GM18508 (cell line): ENCODE measurements around the gene SLC25A19.

Experiments used
- ATAC-seq: cut with Tn5 transposase; IDR thresholded peaks from one replicate; pipeline ENCODE4 v1.9.1; 2021; ENCODE audit warnings: moderate number of reproducible peaks; ENCODE audit not compliant: insufficient read depth, unreplicated experiment

The SLC25A19 gene

GRCh38 chr17:75244133-75244866, 44.9 kb downstream of the SLC25A19 start:
- no peak for ATAC-seq

DNA sequence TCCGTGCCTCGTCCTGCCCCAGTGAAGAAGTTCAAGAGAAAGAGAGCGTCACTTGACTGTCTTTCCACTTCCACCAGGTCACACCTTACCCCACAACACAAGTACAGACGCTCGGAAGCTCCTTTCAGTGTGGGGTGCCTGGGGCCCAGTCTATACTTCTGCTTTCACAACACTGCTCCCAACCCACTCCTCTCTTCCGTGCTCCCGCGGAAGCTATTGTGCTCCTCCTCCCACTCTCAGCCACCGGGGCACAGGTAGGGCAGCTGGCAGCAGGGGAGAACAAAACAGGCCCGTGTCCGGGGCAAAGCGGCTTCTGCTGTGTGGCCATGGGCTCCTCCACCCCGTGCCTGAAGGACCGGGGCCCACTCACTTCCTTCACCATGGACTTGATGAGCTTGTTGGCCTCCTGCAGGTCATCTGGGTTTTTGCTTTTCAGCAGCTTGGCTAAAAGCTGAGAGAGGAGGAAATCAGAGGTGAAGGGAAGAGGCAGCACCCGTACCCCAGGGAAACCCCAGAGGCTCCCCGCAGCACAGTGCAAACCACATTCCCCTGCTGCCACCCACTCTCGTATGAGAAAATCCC, 46.7 kb downstream of the SLC25A19 start:
- ATAC-seq: no peak

DNA sequence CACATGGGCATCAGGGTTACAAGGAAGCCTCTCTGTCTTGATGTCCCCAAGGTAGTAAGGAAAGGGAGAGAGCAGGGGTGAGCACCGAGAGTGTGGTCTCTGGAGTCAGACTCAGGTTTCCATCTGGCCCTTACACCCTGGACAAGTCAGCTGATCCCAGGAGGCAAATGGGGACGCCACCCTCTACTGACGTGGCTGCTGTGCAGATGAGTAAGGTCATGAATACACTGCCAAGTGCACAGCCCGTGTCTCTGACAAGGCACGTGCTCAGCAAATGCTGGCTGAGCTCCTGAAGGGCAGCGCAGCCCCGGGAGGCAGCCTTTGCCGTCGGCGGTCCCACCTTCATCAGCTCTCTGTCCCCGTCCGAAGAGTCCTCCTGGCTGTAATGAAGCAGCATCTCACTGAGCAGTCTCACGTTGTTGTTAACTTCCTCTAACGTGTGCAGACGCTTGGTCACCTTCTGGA, 47.2 kb downstream of the SLC25A19 start:
- no peak for ATAC-seq

GRCh38 chr17:75241502-75241901, 47.7 kb downstream of the SLC25A19 start:
- ATAC-seq: no peak

DNA sequence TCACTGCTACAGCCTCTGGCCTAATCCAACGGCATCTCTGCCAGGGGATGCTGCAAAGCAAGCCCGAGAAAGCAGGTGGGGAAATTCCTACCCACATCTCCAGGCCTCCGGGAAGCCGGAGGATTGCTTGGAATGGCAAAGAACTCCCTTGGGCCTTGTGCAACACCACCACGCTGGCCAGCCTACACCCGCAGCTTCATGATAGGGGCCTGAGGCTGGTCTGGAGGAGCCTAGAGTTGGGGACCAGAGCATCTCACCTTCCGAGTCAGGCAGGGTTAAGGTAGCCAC, 48.1 kb downstream of the SLC25A19 start:
- ATAC-seq: no peak

DNA sequence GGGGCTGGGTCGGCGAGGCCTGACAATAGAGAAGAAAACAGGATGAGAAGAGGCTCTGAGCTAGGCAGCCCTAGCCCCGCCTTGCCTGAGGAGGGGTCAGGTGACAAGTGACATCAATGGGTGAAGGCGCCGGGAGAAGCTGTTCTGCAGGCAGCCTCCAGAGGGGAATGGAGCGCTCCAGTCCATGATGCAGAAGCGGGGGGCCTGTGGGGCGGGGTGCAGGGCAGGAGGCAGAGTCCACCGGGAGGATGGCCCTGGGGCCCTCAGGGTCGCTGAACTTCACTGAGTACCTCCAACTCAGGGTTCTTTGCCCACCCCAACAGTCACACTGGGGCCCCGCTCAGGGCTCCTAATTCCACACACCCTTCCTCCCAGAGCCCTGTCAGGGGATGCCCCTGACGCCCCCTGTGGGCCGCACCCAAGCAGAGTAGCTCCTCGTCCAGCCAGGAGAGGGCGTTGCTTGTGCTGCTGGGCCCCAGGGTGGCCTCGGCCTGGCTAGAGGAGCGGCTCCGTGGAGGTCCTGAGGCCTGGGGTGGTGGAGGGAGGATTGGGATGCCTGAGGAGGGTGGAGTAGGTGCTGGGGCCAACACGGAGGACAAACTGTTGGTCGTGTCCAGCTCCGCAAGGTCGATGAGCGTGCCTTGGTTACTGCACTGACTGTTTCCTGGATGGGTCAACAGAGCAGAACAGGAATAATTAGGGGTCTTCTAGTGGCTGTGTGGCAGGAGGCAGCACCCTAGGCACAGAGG, 48.7 kb downstream of the SLC25A19 start:
- ATAC-seq: no peak

DNA sequence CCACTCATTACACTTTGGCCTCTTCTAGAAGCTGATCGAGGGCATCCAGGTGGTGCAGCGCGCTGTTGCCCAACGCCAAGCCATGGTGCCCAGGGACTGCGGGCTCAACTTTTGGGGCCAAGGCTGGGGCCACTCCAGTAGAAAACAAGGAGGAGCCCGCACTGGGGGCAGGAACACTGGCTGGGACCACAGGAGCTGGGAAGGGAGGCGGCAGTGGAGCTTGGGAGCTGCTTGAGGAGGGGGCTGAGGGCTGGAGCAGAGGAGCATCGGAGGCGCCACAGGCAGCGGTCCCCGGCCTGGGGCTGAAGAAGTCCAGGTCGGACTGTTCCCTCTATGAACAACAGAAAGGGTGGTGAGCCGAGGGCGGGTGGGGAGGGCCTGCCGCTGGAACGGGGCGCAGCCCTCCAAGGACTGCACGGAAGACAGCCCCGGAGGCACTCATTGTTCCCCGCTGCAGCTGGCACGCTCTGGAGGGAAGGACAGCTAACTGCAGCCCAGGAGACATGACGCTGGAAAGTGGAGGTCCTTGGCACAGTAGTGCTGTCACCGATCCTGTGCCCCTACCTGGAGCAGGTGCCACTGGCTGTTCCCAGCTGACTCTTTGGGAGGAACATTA, 49.3 kb downstream of the SLC25A19 start:
- no peak for ATAC-seq

GRCh38 chr17:75239214-75239613, 50.0 kb downstream of the SLC25A19 start:
- ATAC-seq: no peak

- ATAC-seq: no peak
Observed at GRCh38 chr17:75238684-75239191, 50.5 kb downstream of the SLC25A19 start.

GRCh38 chr17:75238020-75238580, 51.1 kb downstream of the SLC25A19 start:
- ATAC-seq: no peak

- no peak for ATAC-seq
Observed at GRCh38 chr17:75237100-75238014, 51.9 kb downstream of the SLC25A19 start.

DNA sequence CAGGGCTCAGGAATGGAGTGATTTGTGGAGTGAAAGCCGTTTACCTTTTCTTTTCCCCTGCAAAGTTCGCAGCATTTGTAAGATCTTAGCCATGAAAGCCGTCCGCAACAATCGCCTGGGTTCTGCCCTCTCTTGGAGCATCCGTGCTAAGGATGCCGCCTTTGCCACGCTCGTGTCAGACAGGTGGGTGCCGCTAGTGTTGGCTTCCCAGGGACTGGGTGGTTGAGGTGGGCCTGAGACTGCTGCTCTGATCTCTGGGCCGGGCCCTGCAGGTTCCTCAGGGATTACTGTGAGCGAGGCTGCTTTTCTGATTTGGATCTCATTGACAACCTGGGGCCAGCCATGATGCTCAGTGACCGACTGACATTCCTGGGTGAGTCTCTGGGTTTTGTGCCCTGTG, 56.4 kb downstream of the SLC25A19 start:
- no peak for ATAC-seq

DNA sequence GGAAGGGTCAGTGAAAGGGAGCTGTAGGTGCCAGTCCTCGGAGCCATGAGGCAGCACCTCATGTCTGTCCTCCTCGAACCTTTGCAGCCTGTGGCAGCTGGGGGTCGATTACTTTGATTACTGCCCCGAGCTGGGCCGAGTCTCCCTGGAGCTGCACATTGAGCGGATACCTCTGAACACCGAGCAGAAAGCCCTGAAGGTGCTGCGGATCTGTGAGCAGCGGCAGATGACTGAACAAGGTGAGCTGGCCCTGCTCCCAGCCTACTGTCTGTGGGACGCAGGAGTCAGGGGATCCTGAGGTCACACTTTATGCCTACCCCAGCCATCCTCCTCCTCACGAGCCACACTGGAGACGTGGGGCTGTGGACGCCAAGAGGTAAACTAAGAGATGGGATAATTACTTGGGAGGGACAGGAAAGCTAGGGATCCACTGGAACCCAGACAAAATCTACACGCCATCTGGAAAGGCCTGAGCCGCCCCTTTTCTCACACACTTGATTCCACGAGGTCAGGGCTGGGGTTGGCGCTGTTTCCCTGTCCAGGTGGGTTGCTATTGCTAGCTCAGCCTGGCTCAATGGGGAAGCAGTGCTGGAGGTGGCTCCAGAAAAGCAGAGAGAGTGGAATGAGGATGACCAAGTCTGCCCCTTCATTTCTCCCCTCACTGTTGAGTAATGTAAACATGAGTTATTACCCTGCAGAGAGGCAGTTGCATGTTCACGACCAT, 57.3 kb downstream of the SLC25A19 start:
- ATAC-seq: no peak

DNA sequence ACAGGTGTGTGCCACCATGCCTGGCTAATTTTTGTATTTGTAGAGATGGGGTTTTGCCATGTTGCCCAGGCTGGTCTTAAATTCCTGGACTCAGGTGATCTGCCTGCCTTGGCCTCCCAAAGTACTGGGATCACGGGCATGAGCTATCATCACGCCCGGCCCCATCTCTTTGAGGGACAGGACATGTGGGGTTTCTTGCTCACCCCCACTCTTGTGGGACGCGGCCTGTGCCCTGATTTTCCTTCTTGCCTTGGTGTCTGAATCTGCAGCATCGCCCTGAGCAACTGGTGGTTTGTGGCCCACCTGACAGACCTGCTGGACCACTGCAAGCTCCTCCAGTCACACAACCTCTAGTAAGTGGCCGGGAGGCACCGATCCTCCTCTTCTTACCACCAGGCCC, 58.2 kb downstream of the SLC25A19 start:
- ATAC-seq: no peak

- ATAC-seq: no peak
Observed at GRCh38 chr17:75228847-75229246, 60.4 kb downstream of the SLC25A19 start.

- no peak for ATAC-seq
Observed at GRCh38 chr17:75228305-75228704, 60.9 kb downstream of the SLC25A19 start.

GRCh38 chr17:75227729-75228128, 61.5 kb downstream of the SLC25A19 start:
- ATAC-seq: no peak

DNA sequence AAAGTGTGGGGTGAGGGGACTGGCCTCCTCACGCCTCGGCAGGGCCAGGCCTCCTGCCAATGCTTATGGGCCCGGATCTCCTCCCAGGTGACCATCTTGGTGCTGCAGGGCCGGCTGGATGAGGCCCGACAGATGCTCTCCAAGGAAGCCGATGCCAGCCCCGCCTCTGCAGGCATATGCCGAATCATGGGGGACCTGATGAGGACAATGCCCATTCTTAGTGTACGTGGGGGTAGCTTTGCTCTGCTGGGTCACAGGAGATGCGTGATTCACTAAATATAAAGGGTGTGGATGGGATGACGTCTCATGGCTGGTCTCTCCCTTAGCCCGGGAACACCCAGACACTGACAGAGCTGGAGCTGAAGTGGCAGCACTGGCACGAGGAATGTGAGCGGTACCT, 64.2 kb downstream of the SLC25A19 start:
- ATAC-seq: no peak
